ENCODE measurements around the gene BNC2.

BNC2 gene

DNA sequence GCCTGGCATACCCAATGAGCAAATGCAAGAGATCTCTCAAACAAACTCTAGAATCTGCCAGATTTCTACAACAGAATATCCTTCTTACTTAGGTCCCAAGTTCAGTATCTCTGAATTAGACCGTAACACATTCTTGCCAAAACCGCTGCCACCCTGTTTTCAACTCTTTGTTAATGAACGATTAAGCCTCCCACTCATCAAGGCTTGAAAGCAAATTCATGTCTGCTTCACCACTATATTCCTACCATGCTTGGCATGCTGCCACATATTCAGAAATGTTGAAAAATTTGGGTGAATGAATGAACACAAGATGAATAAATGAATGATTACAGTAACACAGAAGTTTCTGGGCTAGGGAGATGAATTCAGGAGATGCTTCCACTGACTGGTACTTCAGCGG lies 119.9 kb downstream of the BNC2 start:
- no peak for DNase-seq

DNA sequence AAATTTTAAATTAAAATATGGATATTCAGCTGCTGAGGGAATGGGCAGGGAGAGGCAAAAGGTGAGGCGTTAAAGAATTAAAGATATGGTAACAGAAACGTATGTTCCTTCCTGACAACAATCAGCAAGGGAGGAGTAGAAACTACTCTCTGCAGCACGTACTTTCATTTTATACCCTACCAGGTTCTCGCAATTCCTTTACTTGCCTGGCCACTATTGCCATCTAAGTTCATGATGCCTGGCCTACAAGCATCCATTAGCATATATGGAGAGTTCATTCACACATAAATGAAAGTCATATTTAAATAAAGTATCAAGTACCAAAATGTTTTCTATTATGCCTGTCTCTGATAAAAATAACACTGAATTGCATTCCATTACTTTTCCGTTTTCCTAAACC lies 125.1 kb downstream of the BNC2 start:
- no peak for DNase-seq

DNA sequence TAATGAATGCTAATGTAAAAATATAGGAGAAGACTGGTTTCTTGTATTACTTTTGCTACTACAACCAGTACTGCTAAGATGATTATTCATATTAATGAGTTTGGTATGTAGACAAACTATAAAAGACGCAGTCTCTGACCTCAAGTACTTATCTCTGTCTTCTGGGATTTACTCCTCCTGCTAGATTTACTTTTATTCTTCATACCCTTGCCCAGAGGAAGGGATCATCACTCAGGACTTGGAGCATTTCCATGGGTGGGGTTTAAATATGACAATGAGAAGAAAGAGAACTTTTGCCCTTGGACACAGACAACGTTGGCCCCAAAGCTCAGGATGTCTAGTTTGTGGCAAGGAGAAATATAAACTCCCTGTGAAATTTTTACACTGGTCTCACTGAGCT lies 126.1 kb downstream of the BNC2 start:
- DNase-seq: no peak

DNA sequence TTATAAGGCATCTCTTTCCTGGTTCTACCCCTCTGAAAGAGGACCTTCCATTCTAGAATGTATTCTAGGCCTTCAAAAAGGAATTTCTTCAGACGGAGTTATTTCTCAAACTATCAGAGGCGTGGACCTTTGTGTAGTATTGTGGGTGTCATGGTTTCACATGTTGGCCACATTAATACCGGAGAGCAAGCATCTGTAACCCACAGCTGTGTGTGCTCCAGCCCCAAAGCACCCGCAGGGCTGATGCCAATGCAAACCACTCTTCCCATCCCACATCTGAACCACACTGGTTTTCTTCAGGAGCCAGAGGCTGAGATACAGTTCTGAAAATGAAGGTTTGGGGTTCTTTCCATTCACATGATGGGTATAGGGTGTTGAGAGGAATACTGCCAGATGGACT lies 127.1 kb downstream of the BNC2 start:
- no peak for DNase-seq

- no peak for DNase-seq
Observed at GRCh38 chr9:16735001-16735400, 135.5 kb downstream of the BNC2 start.

- no peak for DNase-seq
Observed at GRCh38 chr9:16732546-16732945, 137.9 kb downstream of the BNC2 start.

DNA sequence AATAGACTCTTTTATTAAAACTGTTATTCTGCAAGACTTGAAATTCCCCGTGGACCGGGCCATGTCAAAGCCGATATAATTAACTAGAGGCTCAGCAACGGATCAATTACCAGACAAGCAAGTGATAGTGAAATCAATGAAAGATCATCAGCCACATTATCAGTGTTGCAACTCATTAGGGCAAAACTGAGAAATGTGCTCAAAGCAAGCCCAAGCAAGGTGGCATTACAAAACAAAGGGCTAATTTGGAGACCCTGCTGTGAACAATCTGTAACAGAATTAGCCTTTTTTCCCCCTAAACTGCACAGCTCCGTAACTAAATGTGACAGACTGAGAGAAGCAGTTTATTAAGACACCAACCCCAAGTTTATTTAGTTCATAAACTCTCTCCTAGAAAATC lies 140.3 kb downstream of the BNC2 start:
- DNase-seq: peak; percentile 49

- DNase-seq: peak; percentile 33
Observed at GRCh38 chr9:16729651-16730050, 140.8 kb downstream of the BNC2 start.

DNA sequence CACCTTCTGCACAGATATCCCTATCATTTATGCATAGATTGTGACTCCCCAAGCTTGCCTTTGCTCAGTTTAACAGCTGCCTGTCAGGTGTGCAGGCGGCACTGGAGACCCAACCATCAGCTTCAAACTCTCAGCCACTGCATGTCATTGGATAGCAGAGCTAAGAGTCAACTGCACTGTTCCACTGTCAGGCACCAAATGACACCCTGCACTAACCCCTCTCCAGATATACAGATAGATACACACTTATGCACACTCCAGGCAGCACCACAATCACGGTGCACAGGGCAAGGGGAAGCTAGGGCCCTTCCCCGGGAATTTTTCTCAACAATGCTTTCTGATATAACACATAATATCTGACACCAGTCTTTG lies 142.3 kb downstream of the BNC2 start:
- no peak for DNase-seq

- peak; percentile 16 for DNase-seq
Observed at GRCh38 chr9:16727452-16728136, 142.9 kb downstream of the BNC2 start.

DNA sequence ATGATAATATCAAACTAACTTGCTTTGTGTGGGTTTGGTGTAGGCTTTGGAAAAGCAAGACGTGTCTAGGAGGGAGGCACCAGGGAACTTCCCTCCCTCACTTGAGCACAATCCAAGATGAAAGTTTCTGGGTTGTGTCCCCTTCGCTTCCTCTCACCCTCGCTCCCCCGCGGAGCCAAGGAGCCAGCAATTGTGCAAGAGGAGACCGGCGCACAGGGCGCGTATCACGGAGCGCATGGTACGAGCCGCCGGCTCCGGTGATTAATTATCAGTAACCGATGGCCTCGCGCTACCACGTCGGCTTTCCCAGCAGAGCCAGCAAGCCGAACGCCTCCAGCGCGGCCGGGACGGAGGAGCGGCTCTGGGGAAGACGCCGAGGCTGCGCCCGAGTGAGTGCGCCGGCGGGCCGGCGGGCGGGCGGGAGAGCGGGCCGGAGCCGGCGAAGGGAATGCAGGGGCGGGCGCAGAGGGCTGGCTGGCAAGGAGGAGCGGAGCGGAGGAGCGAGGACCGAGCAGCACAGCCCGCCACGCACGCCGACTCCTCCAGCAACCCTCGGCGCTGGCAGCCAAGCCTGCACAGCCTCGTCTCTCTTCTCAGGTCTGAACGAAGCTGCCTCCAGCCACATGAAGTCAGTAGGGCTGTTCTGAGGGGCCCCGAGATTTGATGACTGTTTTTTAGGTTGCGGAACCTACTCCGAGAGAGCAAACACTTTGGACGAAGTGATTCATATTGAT lies 143.6 kb downstream of the BNC2 start:
- DNase-seq: peak; percentile 91

DNA sequence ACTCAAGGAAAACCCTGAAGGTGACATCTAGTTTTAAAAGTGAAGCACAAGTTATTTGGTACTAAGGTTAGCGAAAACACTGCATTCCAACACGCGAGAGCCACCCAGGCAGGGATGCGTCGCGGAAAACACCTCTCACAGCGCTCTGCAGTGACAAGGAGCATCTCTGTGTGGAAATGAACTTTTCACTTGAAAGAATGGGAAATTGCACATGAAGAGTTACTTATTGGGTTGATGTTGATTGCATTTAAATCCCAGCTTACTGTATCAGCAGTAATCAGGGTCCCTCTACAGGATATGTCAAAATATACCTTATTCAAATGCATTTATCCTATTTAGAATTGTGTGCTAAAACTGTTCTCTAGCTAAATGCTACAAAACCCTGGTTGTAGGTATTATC lies 144.4 kb downstream of the BNC2 start:
- peak; percentile 20 for DNase-seq

DNA sequence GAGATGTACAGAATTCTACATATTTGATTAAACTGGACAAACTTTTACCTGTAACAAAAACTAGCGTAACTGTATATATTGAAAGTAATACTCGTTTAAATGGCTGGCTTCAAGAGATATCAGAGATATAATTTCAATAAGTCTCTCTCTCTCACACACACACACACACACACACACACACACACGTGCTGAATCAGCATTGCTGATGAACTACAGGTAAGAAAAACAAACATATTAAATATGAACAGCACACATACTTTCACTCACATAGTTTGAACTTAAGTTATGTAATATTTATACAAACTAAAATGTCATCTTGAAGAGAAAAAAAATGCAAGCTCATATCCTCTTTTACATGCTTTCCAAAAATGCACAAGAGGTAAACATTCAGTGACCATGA lies 145.4 kb downstream of the BNC2 start:
- no peak for DNase-seq

DNA sequence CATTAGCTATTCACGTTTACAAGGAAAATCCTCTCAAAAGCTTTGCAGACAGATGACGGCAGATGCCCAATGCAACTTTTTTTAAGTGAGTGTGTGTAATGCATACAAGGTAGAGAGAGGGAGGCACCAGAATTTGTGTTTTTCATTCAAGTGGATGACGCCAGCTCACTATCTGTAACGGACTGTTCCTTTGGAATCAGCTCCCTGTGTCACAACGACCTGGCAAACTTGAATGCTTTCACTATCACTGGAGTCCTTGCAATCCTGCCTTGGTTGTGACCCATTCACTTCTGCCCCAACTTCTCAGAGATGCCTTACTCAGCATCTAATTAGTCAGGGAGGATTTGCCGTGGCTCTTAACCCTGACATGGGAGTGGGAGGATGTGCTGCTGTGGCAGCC lies 148.5 kb downstream of the BNC2 start:
- DNase-seq: no peak

GRCh38 chr9:16720386-16720785 lies 150.1 kb downstream of the BNC2 start:
- no peak for DNase-seq

DNA sequence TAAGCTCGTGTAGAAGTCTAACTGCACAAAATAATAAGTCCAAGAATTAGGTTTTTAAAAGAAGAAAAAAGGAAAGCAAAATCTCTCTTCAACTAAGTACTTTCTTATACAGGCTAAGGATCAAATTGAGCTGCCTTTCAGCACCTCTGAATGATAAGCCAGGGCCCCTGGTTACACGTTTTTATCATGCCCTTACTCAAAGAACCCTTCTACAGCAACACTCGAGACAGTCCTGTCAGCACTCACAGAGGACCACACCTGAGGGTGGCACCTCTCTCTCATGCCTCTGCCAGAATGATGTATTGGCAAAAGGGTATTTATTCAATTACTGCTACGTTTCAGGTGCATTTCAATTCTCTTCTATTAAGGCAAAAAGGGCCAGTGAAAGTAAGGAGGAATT lies 150.5 kb downstream of the BNC2 start:
- DNase-seq: no peak

DNA sequence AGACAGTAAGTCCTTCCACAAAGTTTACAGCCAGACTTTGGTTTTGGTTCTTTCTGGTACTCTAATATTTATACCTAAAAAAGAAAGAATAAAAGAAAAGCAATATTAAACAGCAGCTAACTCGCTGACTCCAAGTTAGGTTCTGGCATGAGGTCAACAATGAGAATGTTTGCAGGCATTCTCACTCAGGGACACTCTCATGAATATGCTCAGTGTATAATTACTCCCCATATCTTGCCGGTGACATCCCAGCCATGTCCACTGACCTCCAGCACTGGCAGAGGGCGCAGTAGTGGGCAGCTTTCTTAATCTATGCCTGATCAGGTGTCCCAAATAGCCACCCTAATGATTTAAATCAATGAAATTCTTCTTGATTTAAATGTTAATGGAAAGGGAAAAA lies 151.5 kb downstream of the BNC2 start:
- no peak for DNase-seq

DNA sequence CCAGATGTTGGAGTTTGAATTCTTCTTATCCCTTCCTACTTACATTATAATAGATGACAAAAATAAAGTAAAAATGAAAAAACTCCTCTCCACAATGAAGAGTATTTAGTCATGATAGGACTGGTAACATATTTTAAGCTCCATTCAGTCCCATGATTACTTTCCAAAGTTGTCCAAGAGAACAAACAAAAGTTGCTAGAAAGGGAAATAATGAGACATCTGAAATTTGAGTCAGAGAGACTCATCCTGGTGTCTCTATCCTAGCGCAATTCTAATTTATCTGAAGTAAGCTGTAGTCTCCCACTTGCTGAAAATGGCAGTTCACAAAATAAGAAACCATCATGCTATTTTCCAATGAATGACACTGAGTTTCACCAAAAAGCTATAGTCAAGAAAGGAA lies 152.2 kb downstream of the BNC2 start:
- no peak for DNase-seq

DNA sequence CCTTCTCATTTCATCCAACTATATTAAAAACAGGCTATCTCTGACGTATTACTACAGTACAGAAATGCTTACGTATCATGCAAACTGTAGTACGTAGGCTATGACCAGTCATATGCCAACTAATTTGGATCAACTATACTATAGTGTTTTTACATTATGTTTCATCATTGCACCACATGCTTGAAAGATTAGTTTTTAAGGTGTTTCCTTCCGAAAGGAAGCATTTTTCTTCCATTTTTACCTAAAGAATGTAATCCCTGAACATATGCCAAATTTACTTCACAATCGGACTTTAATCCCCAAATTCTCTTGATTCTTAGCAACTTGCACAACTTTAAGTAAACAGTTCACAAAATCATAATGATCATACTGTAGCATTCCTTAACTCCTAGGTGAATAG lies 153.9 kb downstream of the BNC2 start:
- DNase-seq: no peak

DNA sequence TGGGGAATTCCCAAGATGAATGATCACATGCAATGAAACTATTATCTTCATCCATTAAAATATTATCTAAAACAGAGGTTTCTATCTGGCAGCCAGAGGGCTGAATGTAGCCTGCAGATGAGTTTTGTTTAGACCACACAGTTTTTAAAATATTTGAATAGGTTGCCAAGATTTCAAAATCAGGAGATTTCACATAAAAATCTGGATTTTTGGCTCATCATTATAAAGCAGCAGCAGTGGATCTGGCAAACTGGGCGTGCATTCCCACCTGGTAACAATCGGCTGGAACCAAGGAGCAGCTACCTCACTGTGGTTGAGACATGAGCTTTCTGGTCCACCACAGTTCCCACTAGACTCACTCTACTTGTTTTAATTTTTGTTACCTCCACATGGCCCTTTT lies 155.1 kb downstream of the BNC2 start:
- no peak for DNase-seq

DNA sequence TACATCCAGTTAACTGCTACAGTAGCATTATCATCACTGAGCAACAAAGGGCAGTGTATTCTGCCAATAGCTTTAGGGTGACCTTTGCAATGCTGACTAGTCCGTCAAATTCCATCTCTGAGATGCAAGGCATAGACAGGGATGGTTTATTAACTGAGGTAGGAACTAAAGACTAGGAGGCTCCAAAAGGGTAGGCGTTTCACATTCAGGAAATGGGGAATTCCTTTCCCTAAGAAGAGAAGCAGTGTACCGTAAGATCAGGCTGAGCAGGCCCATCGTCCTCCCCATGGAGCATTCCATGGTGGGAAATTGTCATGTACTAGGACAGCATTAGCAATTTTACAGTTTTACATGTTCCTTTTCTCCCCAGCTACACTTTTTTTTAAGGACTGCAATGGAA lies 157.7 kb downstream of the BNC2 start:
- DNase-seq: no peak

- DNase-seq: peak; percentile 63
Observed at GRCh38 chr9:16710888-16711287, 159.6 kb downstream of the BNC2 start.

- DNase-seq: no peak
Observed at GRCh38 chr9:16709924-16710323, 160.5 kb downstream of the BNC2 start.

GRCh38 chr9:16708656-16709435 lies 161.6 kb downstream of the BNC2 start:
- DNase-seq: peak; percentile 68

All from retina (tissue), 1 donor.